ENCODE results near the gene FLNC.

FLNC gene, protein sequence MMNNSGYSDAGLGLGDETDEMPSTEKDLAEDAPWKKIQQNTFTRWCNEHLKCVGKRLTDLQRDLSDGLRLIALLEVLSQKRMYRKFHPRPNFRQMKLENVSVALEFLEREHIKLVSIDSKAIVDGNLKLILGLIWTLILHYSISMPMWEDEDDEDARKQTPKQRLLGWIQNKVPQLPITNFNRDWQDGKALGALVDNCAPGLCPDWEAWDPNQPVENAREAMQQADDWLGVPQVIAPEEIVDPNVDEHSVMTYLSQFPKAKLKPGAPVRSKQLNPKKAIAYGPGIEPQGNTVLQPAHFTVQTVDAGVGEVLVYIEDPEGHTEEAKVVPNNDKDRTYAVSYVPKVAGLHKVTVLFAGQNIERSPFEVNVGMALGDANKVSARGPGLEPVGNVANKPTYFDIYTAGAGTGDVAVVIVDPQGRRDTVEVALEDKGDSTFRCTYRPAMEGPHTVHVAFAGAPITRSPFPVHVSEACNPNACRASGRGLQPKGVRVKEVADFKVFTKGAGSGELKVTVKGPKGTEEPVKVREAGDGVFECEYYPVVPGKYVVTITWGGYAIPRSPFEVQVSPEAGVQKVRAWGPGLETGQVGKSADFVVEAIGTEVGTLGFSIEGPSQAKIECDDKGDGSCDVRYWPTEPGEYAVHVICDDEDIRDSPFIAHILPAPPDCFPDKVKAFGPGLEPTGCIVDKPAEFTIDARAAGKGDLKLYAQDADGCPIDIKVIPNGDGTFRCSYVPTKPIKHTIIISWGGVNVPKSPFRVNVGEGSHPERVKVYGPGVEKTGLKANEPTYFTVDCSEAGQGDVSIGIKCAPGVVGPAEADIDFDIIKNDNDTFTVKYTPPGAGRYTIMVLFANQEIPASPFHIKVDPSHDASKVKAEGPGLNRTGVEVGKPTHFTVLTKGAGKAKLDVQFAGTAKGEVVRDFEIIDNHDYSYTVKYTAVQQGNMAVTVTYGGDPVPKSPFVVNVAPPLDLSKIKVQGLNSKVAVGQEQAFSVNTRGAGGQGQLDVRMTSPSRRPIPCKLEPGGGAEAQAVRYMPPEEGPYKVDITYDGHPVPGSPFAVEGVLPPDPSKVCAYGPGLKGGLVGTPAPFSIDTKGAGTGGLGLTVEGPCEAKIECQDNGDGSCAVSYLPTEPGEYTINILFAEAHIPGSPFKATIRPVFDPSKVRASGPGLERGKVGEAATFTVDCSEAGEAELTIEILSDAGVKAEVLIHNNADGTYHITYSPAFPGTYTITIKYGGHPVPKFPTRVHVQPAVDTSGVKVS (N-terminal part only)

DNA sequence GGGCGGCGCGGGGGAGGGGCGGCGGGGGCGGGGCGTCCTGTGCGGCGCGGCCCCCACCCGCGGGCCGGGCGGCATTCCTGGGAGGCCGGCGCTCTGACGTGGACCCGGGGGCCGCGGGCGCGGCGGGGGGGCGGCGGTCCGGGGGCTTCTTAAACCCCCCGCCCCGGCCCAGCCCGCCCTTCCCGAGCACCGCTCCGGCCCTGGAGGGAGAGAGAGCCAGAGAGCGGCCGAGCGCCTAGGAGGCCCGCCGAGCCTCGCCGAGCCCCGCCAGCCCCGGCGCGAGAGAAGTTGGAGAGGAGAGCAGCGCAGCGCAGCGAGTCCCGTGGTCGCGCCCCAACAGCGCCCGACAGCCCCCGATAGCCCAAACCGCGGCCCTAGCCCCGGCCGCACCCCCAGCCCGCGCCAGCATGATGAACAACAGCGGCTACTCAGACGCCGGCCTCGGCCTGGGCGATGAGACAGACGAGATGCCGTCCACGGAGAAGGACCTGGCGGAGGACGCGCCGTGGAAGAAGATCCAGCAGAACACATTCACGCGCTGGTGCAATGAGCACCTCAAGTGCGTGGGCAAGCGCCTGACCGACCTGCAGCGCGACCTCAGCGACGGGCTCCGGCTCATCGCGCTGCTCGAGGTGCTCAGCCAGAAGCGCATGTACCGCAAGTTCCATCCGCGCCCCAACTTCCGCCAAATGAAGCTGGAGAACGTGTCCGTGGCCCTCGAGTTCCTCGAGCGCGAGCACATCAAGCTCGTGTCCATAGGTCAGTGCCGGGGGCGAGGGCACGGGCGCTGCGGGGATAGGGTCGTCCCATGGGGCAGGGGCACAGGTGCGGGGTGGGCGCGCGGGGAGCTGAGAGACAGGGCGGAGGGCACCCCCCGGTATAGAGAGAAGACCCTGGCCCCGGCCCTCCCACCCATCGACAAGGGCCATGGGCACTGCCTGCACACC is at the start of gene FLNC:
TSS of gene FLNC (plus strand) at position 176 of the 947 bp plus-strand sequence. CDS start at position 408, 232 bp downstream.
- DNase-seq (ENCODE audit: insufficient read length, low spot score) = no peak
- FAIRE-seq = no peak

DNA sequence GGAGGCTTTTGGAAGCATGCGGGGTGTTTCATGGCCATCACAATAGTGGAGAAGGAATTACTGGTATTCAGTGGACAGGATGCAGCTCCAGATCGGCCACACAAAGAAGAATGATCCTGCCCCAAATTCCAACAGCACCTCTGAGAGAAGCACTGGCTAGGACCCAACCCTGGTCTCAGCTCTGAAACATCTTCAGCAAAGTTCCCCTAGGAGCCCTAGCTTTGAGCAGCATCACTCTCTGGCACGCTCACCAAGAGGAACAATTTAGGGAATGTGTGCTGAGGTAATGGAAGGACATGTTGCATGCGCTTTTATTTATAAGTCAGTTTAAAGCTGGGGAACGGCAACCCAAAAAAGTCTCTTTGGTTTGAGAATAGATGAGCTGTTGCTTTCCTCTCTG is 49.1 kb upstream of the FLNC start:
- no peak for DNase-seq (ENCODE audit: insufficient read length, low spot score)
- FAIRE-seq = no peak

DNA sequence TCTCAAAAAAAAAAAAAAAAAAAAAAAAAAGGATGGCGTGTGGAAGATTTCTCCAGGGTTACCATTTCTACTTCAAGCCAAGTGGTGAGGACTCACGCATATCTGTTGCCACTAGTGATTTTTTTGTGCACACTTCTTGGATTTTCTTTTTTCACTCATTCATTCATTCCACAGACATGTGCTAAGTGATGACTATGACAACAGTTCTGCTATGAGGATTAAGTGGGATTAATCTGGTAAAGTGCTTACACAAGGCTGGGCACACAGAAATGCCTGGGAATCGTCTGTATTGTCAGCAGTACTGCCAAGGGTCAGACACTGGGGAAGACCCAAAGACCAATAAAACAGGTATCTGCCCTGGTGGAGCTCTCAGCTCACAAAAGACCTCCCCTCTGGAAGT is 48.4 kb upstream of the FLNC start:
- FAIRE-seq = no peak
- DNase-seq (ENCODE audit: insufficient read length, low spot score) = no peak

DNA sequence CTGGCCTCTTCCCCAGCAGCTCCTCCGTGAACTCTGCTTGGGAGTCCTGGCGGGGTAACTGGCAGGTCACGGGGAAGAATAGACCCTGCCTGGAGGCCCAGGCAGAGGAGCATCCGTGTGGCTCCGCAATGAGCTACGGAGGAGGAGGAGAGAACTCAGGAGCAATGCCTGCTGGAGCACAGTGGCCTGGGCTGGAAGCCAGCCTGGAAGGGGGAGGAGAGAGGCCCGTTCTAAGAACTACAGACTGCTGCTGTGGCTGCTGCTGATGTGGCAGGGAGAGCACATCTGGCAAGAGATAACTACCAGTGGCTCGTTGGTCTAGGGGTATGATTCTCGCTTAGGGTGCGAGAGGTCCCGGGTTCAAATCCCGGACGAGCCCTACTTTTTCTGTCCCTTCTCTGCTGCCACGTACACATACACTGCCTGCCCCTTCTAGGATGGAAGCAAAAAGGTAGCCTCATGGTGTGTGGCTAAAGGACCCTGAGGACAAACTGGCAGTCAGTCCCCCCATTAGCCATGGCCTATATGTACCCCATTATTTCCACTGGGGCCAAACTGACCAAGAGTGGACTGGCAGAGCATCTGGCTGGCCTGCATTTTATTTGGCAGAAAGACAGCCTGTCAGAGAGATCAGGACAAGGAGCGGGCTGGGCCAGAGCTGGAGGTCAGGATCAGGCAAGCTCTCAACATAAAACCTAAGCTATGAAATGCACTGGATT is 46.9 kb upstream of the FLNC start:
- no peak for FAIRE-seq
- DNase-seq (ENCODE audit: insufficient read length, low spot score) = no peak

DNA sequence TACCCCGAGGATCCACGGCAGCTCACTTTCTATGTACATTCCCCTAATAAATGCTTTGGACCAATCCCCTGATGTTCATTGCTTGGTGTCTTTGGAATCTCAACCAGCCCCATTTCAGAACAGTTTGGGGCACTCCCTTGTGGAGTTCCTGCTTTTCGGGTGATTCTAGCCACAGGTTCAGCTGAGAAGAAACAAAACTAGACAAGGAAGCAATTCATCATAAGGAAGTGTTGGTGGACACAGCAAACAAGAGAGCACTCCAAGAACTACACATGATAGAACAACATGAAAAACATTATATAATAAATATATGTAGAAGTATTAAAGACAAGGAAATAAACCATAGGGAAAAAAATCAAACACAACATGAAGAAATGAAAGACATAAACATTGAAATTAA is 44.5 kb upstream of the FLNC start:
- FAIRE-seq = no peak
- no peak for DNase-seq (ENCODE audit: insufficient read length, low spot score)

DNA sequence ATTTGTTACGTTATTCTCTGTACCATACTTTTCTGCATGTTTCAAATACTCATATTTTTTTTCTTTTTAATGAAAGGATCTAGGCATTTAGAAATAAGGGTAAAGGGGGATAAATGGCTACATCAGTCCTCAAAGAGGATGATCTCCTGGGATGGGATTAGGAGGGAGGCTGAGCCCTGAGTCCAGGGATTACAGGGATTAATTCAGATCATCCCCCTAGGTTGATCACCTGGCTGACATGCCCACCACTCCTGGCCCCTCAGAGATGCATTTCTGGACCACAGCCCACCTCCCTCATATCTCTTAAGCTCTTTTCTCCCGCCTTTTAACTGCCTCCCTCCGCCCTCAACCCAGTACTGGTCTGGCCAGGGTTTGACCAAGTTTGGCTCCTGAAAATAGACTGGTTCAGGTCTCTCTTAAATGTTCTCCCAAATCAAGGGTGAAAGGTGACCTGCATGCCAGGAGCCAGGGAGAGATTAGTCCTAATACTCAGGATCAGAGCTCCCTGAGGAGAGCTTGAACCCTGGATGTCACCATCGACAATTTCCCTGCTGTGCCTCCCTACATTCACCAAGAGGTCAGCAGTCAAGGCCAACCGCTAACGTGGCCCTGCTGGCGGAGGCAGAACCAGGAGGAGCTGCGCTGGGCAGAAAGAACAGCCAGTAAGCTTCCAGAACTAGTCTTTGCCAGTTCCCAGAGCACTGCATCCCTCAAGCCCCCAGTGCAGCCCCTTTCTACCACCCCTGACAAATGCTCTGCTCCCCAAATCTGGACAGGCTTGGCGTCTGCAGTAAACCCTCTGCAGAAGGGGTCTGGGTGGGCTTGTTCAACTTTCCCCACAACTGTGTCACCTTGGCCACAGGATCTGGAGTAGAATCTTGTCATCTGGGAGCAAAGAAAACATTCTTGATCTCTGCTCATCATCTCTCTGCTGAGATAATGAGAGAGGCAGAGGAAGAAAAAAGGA is 41.5 kb upstream of the FLNC start:
- DNase-seq (ENCODE audit: insufficient read length, low spot score) (no peak), FAIRE-seq (no peak)

DNA sequence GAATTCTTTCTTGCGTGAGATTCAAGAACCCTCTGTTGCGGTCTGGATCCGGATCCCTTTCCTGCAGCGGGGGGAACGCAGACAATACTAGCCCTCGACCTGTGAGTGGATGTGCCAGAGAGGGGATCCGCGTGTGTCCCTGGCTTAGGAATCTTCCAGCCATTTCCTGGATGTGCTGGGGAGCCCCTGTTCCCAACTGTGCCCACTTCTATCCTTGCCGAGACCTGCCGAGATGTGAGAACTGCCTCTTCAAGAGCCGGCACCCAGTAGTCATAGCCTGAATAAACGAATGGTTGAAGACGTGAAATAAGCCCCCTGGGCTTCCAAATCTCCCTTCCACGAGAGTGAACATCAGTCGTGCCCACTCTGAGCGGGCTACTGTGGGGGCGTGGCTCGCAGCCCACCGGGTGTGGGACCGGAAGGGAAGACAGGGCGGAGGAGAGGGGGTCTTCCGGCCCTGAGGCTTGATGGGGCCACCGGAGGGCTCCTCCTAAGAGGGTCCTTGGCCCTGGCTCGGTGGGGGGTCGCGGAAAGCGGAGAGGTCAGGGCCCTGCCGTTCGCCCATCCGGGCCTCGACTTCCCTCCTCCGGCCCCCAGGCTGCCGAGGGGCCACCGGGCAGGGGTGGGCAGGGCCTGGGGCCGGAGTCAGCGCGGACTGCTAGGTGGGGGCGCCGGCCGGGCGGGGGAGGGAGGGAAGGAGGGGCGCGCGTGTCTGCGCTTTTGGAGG is 39.7 kb upstream of the FLNC start:
- no peak for FAIRE-seq
- DNase-seq (ENCODE audit: insufficient read length, low spot score) = no peak

DNA sequence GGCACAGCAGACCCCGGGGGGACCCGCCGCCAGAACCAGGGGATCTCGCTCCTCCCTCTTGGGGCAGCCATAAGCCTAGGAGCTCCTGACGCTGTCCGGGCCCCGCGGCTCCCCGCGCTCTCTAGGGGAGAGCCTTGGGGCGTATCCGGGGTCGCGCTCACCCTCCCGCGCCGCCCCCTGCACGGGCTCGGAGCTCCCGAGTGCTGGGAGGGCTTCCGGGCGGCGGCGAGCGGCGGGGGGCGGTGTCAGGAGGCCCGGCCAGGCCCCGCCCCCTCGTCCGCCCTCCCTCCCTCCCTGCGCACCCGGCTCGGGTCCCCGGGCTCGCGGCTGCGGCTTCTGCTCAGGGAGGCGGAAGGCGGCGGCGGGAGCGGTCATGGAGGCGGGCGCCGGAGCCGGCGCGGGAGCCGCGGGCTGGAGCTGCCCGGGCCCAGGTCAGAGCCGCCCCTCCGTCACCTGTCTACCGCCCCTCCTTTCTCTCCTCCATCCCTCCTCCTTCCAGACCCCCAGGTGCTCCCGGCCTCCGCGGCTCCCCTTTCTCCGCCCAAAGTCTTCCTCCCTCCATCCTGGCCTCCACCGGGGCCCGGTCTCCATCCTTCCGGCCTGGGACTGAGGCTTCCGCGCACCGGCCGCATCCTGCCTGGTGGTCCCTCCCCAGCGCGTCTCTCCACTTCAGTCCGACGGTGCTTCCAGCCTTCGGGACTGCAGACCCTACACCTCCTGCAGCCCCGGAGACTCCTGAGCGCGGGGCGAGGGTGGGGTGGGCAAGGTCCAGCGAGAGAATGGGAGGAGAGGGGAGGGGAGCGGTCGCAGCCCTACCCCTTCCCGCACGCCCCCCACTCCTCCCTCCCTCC is 38.9 kb upstream of the FLNC start, which contains the start of gene CCDC136:
TSS of gene CCDC136 (plus strand) at position 848 of the 851 bp plus-strand sequence. CDS start 444 bp downstream, outside the sequence.
- FAIRE-seq (peak; percentile 79), DNase-seq (ENCODE audit: insufficient read length, low spot score) (peak; percentile 90)

DNA sequence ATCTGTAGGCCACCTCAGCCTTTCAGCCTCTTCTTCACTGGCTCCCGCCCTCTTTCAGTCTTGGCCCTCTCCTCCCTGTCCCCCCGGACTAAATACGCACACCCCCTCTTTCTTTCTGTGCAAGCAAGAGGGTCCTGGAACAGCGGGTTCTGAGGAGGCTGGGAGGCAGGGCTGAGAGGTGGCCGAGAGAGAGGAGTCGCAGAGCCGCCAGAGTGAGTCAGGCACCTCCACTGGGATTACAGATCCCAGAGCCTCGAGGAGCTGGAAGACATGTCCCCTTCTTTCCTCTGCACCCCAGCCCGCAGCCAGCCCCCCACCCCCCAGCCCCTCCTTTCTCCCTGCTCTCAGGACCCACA is 38.3 kb upstream of the FLNC start:
- DNase-seq (ENCODE audit: insufficient read length, low spot score) (no peak), FAIRE-seq (no peak)

DNA sequence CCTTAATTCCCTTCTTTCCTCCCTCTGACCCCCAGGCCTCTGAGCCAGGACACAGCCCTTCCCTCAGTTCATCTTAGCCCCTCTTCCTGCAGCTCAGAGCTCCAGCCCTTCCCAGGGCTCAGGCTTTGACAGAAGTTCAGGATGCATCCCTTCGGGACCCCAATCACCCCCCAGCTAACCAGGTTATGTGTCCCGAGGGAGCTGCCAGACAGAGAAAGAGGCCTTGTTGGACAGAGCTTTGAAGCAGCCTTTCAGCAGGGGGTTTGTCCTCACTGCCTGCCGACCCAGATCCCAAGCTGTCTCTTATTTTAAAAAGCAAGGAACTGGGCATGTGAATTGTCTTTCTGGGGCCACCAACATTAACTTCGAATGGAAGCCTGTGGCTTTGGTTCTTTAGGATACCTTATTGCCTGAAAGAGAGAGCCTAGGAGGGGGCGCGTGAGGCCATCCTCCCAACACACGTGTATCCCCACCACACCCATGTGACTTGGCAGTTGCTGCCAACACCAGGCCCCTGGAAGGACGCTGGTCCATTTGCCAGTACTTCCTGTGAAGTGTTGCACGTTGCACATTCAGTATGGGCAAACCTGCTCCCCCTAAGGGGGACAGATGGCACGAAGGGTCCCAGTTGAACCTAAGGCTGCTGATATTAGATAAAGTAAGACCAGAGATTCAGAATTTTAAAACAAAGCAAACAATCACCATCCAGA is 37.6 kb upstream of the FLNC start:
- no peak for DNase-seq (ENCODE audit: insufficient read length, low spot score)

DNA sequence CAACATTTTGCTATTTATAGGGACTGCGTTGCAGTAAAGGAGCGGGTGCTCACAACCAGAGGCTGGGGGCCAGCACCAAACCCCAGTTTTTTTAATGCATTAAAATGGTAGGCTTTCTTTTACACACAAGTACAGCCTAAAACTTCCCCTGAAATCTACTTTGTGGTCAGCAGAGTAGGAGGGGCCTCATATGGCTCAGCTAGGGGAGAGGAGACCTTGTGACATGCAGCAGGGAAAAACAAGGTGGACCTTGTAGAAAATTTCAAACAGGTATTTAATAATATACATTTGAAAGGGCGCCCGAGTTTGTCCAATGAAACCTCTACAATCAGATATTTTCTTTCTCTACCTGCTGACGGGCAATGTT is 37.0 kb upstream of the FLNC start:
- DNase-seq (ENCODE audit: insufficient read length, low spot score) (no peak), FAIRE-seq (no peak)

More for the DNA sequence above, 37.6 kb upstream of the FLNC start:
- FAIRE-seq = no peak

DNA sequence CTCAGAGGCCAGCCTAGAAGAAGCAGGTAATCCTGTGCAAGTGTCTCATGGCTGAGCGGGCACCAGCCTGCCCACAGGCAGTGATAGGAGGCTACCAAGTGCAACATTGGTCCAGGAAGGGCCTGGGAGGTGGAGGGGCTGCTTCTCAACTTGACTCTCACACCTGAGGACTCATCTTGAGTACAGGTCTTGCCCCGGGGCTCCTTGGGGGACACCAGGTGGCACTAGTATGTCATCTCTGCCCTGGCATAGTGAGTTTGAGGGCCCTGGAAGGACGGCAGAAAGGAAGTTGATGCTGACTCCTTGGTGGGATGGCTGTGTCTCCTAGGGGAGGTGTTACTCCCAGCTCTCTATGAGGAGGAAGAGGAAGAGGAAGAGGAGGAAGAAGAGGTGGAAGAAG is 36.2 kb upstream of the FLNC start:
- DNase-seq (ENCODE audit: insufficient read length, low spot score) = no peak
- FAIRE-seq = no peak

DNA sequence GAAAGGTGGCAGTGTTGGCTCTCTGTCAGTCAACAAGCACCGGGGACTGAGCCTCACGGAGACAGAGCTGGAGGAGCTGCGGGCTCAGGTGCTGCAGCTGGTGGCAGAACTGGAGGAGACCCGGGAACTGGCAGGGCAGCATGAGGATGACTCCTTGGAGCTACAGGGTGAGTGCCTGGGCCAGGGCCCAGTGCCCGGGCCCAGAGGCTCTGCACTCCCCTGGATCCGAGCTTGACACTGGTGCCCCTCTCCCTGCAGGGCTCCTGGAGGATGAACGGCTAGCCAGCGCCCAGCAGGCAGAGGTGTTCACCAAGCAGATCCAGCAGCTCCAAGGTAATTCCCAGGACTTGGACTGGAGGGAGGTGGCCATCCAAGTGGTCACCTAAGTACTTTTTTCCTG is 35.8 kb upstream of the FLNC start:
- no peak for DNase-seq (ENCODE audit: insufficient read length, low spot score)
- no peak for FAIRE-seq

DNA sequence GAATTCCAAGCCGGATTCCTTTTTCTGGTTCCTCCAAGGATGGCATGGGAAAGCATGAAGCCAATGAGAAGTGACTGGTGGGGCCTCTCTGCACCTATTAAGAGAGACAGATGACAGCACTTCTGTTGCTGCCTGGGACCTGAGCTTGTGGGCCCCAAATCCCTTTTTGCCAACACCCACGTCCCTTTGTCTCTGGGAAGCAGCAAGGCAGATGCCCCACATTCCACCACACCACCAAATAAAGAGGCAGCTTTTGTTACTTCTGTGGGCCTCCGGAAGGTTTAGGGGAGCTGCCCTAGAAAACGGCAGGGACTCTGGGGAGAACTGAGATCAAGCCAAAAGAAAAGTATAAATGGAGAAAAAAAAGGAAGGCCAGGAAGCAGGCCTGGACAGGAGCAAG is 35.1 kb upstream of the FLNC start:
- FAIRE-seq (no peak), DNase-seq (ENCODE audit: insufficient read length, low spot score) (no peak)

DNA sequence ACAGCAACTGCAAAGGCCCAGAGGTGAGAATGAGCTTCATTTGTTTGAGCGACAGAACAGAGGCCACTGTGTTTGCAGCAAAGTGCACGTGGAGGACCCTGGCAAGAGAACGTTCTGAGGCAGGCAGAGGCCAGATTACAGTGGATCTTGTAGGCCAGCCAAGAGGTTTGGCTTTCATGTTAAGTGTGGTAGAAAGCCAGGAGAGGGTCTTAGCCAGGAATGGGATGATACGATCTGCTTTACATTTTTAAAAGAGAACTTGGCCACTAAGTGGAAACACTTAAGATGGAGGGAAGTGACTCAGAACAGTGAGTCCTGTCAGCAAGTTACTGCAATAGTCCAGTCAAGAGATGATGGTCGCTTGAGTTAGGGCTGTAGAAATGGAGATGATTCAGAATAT is 33.9 kb upstream of the FLNC start:
- DNase-seq (ENCODE audit: insufficient read length, low spot score) (no peak), FAIRE-seq (no peak)

DNA sequence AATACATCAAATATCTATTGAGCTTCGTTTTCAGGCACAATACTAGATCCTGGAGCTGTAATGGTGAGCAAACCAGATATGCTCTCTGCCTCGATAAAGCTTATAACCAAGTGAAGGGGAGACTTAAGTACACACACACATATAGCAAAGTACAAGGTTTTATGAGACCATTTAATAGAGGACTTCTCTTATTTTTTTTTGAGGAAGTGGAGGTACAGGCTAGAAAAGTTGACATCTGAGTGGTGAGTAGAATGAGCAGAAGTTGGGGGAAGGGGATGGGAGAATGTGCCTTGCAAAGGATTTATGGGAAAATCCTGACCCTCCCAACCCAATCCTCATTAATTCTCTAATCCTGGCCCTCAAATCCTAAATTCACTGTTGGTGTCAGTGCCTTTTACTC is 30.8 kb upstream of the FLNC start:
- FAIRE-seq = no peak

More for the DNA sequence above, 30.8 kb upstream of the FLNC start:
- DNase-seq (ENCODE audit: insufficient read length, low spot score) = no peak
